Mesangial cell (primary cell): ENCODE results near the gene NOD1. TPM values are rescaled to one million over a fixed set of nuclear protein-coding genes. Genes with fewer than 3 reads are reported as not detected.

ENCODE experiments used
- total RNA-seq: library from RNA; depleted of rRNA; stranded (reverse); fragments of >200 nt; gene quantifications from 2 replicates; pipeline ENCODE4 v1.2.3, GENCODE V29; 2015

Gene NOD1, protein sequence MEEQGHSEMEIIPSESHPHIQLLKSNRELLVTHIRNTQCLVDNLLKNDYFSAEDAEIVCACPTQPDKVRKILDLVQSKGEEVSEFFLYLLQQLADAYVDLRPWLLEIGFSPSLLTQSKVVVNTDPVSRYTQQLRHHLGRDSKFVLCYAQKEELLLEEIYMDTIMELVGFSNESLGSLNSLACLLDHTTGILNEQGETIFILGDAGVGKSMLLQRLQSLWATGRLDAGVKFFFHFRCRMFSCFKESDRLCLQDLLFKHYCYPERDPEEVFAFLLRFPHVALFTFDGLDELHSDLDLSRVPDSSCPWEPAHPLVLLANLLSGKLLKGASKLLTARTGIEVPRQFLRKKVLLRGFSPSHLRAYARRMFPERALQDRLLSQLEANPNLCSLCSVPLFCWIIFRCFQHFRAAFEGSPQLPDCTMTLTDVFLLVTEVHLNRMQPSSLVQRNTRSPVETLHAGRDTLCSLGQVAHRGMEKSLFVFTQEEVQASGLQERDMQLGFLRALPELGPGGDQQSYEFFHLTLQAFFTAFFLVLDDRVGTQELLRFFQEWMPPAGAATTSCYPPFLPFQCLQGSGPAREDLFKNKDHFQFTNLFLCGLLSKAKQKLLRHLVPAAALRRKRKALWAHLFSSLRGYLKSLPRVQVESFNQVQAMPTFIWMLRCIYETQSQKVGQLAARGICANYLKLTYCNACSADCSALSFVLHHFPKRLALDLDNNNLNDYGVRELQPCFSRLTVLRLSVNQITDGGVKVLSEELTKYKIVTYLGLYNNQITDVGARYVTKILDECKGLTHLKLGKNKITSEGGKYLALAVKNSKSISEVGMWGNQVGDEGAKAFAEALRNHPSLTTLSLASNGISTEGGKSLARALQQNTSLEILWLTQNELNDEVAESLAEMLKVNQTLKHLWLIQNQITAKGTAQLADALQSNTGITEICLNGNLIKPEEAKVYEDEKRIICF
- total RNA-seq, result 4.7 and 6.3 TPM in 2 replicates

DNA sequence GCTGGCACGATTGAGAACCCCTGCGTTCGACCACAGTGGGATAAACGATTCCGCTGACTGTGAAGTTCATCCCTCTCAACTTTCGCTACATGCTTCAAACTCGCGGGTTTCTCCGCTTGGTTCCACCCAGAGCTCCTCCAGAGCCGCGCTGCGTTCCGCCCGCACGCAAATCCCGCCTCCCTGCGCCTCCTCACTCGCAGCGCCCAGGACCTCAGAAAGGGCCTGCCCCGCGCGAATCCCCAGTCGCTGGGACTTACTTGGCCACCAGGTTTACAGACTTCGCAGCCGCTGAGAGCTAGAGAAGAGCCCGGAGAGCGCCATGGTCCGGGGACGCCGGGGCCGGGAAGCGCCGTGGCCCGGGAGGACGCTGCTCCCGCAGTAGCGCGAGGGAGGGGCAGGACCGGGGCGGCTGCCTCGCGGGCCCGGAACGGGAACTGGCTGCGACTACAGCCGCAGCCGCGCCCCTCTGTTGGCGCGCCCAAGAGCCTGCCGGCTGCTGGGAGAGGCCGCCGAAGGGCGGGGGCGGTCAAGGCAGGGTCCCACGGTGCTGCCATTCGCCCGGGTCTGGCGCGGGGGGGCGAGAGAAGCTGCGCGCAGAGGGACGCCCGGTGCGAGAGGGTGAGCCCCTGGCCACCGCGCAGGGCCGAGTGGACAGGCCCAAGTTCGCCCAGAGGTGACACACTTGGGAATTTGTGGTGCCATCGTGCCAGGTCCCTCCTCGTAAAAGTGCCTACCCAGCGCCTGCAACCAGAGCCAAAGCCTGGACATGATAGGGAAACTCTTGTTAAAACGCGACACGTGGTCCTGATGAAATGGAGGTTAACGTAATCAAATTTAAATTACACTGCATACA, at the start of gene NOD1:
TSS of gene NOD1 (minus strand) at position 436 of the 853 bp plus-strand sequence. CDS start 21,863 bp downstream, outside the sequence.

DNA sequence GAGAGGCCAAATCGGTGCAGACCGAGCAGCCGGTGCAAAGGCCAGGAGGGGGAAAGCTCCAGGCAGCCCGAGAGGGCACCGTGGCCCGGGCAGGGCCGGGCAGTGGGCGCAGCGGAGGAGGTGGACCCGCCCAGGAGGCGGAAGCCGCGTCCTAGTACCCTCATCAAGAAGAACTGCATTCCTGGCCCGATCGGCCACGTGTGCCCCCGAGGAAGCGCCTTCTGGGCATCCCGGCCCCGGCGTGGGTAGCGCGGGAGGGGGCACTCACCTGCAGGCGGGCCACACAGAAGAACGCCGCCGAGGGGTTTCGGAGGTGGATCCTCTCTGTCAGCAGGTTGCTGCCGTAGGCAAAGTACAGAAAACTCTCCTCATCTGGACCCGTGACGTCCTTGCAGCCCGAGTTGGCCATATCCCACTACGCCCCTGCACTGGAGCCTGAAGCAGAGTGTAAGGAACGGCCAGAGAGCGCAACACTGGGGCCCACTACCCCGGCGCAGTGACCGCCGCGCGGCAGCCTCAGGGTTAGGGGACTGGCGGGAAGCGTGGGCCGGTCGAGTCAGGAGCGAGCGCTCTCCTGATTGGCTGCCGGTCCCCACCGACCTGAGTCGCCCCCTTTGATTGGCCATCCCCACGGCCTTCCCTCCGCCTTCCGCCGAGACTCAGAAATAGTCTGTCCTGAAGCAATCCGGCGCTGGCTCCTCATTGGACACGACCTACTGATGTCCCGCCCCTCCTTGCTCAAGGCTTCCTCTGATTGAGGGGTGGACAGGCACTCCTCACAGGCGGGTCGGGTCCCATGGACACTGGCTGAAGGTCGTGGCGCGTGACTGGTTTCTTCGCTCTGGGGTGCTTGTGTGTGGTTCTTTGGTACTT, 26.0 kb upstream of the NOD1 start, which contains the start of gene GGCT:
TSS of gene GGCT (minus strand) at position 529 of the 873 bp plus-strand sequence. CDS start at position 409, 120 bp downstream.

Other genes with a start within 250 kb of the NOD1 start
- gene ZNRF2, start 194.2 kb downstream of the NOD1 start, total RNA-seq, result 5.7 and 7.9 TPM in 2 replicates
- gene GGCT, start 26.0 kb upstream of the NOD1 start, total RNA-seq, result 9.6 and 22.5 TPM in 2 replicates
- 273 and 306 TPM in 2 replicates for gene GARS1, start 116.1 kb upstream of the NOD1 start, total RNA-seq
- not detected in 2 replicates for gene CRHR2, start 203.7 kb upstream of the NOD1 start, total RNA-seq